Measurements from ENCODE around the gene HSPB1.
"Not testable (repeated sequence)": the region's sequence is repeated elsewhere in the genome, so short reads cannot be mapped to it uniquely, and the experiment has no call there.

The HSPB1 gene

DNA sequence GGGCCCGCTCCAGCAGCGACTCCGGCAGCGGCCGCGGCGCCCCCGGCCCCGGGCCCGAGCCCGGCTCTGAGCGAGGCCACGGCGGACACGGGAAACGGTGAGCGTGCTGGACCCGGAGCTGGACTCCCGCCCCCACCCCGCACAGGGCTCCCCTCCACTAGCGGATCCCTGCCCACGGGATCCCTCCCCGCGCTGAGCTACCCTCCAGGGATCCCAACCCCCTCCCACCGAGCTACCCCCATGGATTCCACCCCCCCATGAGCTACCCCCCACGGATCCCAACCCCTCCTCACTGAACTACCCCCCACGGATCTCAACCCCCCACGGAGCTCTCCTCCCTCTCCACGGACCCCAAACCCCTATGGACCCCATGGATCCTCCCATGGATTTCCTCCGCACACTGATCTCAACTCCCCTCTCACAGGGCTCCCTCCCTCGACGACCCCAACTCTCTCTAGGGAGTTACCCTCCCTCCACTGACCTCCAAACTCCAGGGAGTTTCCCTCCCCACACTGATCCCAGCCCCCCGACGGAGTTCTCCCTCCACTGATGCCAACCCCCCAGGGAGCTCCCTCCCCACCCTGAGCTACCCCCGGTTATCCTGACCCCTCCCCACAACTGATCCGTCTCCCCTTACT lies 20.6 kb upstream of the HSPB1 start:
- DNase-seq: no peak

- no peak for DNase-seq
Measured at GRCh38 chr7:76282344-76283253, 19.9 kb upstream of the HSPB1 start.

DNA sequence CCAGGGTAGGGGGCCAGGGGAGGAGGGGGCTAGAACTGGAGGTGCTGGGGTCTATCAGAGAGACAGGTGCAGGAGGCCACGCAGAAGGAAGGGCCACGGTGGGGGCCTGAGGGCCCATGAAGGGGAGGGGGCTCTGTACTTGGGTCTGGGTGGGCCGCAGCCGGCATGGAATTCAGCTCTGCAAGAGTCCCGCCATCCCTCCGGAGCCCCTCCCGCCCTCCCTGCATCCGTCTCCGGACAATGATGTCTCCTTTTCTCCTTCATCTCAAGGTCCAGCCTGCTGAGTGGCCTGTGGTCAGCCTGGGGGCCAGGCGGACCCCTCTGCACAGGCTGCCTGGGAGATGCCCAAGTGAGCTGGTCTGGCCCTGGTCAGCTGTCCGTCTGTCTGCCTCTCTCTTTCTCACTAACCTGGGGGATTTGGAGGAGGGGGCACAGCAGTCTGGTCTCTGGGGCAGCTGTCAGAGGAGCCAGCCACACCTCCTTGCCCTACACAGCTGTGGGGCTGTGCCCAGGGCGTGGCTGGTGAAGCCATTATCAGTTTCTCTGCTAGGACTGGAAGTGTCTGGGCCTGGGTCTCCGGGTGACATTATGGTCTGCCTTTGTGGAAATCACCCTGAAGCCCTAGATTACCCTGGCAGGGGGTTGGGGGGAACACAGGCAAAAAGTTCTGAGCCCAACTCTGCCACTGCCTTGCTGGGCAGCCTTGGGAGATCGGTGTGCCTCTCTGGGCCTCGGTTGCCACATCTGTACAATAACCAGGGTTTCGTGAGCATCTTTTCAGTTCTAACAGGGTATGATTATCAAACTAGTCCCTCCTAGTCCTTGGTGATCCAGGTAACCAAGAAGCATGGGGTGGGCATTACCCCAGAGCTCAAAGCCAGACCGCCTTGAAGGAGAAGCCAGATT lies 19.0 kb upstream of the HSPB1 start:
- no peak for DNase-seq

DNA sequence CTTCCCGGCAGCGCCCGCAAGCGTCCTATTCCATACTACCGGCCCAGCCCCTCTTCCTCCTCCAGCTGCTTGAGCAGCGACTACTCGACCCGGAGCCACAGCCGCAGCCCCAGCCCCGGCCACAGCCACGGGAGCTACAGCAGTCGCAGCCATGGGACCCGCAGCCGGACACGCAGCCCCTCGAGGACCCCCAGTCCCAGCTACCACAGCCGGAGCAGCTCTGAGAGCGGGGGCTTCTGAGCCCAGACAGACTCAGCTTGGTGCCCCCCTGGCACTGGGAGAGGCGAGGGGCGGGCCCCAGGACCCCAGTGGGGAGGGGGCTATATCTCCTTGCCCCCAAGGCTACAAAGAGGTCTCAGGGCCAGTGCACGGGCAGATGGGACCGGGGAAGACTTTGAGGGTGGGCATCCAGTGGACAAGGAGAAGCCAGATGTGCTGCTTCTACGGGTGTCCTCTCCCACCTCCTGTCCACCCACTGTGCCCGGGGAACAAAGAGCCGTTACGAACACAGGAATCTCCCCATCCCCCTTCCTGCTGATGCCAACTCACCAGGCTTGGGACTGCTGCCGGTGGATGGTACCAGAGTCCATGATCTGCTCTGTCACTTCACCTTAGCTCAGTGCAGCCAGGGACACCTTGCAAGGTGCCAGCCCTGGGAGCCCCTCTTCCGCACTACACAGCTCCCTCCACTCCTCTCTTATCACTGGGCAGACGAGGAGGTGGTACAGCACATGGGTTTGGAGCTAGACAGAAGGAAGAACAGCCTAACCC lies 16.7 kb upstream of the HSPB1 start:
- DNase-seq: no peak

GRCh38 chr7:76286842-76287403 lies 15.6 kb upstream of the HSPB1 start:
- DNase-seq: no peak

DNA sequence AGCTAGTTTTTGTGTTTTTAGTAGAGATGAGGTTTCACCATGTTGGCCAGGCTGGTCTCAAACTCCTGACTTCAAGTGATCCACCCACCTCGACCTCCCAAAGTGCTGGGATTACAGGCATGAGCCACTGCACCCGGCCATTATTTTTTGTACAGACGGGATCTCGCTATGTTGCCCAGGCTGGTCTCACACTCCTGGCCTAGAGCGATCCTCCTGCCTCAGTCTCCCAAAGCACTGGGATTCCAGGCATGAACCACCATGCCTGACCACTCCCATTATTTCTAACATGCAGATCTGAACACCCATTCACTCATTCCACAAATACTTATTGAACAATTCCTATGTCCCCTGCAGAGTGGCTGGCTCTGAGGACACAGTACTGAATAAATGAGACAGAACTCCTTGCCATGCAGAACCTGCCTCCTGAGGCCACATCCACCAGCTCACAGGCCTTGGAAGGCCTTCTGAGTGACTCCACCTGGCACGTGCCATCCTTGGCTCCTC lies 11.6 kb upstream of the HSPB1 start:
- not testable (repeated sequence) for DNase-seq

DNA sequence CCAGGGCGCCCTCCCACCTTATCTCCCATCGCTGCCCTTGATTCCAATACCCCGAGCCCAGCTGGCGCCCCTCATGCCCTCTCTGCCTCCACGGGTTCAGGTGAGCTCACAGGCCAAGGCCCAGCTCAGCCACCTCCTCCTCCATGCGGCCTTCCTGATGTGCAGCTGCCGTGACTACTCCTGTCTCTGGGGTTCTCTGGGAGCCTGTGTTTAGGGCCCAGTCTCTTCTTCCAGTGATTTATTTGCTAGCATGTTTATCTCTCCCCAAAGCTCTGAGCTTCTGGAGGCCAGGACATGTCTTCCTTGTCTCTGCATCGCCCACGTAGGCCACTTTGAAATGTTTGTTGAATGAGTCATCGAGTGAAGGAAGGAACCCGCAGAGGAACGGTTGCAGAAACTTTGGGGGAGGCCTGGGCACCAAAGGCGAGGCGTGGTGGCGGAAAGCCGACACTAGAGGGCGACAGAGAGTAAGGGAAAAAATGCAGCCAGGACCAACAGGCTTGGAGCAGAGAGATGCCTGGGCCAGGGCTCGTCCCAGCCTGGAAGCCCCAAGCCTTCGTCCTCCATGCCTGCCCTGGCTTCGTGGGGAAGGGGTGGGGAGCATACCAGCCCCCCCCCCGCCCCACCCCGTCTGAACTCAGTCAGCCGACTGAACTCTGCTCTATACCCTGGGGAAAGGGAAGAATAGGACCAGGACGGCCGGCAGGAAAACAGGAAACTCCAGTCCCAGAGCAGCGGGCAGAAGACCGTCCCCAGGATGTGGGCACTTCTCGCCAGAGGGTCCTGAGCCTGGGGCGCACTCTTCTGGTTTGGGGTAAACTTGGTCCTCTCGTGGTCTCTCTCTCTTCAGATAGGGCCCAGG lies 10.9 kb upstream of the HSPB1 start:
- peak; percentile 55 for DNase-seq

- no peak for DNase-seq
Measured at GRCh38 chr7:76292213-76292573, 10.3 kb upstream of the HSPB1 start.

DNA sequence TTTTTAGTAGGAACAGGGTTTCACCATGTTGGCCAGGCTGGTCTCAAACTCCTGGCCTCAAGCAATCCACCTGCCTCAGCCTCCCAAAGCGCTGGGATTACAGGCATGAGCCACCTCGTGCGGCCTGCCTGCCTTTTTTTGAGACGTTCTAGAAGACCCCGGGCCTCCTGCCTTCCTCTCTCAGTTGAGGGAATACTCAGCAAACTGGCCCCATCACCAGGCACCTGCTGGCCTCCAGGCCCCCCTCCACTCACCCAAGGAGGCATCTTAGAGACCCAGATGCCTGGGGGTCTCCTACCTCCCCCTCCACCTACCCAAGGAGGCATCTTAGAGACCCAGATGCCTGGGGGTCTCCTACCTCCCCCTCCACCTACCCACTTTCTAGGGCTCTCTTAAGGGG lies 9.6 kb upstream of the HSPB1 start:
- DNase-seq: not testable (repeated sequence)

- no peak for DNase-seq
Measured at GRCh38 chr7:76293407-76293901, 9.0 kb upstream of the HSPB1 start.

DNA sequence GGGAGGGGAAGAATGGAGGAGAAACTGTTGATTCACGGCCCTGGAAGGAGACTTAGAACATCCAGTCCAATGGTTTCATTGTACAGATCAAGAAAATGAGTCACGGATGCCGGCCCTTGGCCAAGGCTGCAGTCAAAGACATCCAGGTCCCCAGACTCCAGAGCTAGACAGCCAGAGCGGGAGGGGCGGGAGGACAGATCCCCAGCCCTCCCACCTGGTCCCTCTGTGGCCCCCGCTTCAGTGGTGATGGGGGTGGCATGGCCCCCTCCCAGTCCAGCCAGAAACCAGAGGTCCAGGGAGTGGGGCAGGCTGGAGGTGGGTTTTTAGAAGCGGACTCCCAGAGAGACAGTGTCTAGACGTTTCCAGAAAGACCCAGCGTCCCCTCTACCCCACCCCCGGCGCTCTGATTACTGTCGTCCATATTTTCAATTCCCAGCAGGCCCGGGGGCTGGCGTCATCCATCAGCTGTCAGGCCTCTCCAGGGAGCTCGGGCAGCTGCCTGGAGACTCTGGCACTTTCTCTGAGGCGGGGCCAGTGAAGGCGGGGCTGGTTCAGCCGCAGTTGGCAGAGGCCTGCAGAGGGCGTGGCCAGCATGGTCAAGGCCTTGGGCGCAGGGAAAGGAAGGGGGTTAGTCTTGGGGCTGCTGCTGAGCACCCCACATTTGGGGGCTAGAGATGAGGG lies 8.0 kb upstream of the HSPB1 start:
- DNase-seq: peak; percentile 89

DNA sequence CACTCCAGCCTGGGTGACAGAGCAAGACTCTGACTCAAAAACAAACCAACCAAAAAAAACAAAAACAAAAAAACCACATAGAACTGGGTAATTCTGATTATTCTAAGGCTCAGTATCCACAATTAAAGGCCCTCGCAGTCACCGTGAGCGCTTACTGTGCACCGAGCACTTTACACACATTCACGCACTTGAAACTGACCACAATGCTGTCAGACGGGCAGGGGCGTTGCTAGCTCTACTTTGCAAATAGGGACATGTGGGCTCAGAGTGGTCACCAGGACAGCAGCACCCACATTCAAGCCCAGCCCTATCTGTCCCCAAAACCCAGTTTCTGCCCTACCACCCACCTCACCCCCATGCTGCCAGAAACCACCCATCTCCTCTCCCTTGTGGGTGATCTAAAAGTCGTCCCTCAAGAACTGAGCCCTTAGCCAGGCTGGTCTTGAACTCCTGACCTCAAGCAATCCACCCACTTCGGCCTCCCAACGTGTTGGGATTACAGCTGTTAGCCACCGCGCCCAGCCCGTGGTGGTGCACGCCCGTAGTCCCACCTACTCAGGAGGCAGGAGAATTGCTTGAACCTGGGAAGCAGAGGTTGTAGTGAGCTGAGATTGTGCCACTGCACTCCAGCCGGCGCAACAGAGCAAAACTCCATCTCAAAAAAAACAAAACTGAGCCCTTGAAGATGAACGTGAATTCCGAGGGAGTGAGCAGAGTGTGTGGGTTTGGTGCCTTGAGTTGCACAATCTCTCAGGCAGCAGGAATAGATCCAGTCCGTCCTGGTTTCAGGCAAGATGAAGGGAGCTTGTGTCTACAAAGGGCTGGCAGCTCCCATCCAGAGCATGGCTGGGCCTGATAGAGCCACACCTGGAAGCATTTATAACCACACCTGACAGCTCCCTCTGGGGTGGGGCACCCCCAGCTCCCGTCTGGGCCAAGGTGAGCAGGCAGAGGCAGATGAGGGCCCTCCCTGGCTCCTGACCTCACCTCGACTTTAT lies 5.4 kb upstream of the HSPB1 start:
- DNase-seq: no peak

DNA sequence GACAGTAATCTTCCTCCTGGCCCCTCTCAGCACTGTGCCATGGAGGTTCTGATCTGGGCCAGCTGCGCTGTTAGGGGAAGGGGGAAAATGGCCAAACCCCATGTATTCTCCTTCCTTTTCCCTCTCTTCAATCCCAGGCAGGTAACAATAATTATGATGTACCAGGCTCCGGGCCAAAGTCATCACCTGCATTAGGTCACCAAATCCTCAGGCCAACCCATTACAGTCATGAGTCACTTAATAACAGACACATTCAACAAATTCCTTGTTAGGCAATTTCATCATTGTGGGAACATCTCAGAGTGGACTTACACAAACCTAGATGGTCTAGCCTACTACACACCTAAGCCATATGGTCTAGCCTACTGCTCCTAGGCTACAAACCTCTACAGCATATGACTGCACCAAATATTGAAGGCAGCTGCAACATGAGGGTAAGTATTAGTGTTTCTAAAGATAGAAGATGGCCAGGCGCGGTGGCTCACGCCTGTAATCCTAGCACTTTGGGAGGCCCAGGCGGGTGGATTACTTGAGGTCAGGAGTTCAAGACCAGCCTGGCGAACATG lies 2.2 kb upstream of the HSPB1 start:
- DNase-seq: no peak

GRCh38 chr7:76301000-76301399 lies 1.5 kb upstream of the HSPB1 start:
- no peak for DNase-seq

GRCh38 chr7:76303202-76304147 lies 1.0 kb downstream of the HSPB1 start:
- no peak for DNase-seq

- DNase-seq: no peak
Measured at GRCh38 chr7:76304888-76305375, 2.5 kb downstream of the HSPB1 start.

- not testable (repeated sequence) for DNase-seq
Measured at GRCh38 chr7:76308874-76309273, 6.4 kb downstream of the HSPB1 start.

Data from NCI-H1105 (cell line).